Activated naive CD8-positive, alpha-beta T cell (primary cell): ENCODE results near the gene C16orf74.

Experiments used
- H3K27ac Mint-ChIP-seq: one replicate; pipeline ENCODE4 v1.8.0; 2021; ENCODE audit warnings: mixed read lengths
- H3K27me3 Mint-ChIP-seq: one replicate; pipeline ENCODE4 v1.8.0; 2021; ENCODE audit warnings: mixed read lengths
- H3K36me3 Mint-ChIP-seq: one replicate; pipeline ENCODE4 v1.8.0; 2021; ENCODE audit warnings: mixed read lengths
- H3K4me1 Mint-ChIP-seq: one replicate; pipeline ENCODE4 v1.8.0; 2021; ENCODE audit warnings: low read depth, mixed read lengths
- H3K4me3 Mint-ChIP-seq: one replicate; pipeline ENCODE4 v1.8.0; 2021; ENCODE audit warnings: mild to moderate bottlenecking, mixed read lengths
- H3K9me3 Mint-ChIP-seq: one replicate; pipeline ENCODE4 v1.8.0; 2021; ENCODE audit warnings: low read depth, mixed read lengths

The C16orf74 gene

DNA sequence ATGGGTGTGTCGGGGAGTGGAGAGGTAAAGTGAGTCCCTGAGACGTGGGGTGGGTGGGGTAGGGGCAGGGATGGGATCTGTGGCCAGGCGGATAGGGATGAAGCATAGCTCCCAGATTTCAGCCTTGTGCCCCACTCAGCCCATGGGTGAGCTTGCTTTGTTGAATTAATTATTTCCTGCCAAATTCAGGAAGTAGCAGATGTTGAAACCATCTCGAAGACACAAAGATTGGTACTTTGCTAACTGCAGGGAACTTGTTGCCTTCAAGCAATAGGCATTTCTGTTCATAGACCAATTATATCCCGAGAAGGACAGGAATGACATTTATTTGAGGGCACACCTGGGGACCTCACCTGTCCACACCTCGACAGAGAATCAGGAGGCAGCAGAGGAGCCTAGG lies 11.0 kb upstream of the C16orf74 start:
- Mint-ChIP-seq H3K27me3 (peaks cover 5% of the 10 kb centered on the region), H3K27ac (no peak overlapping the region), H3K9me3 (no peaks in the 10 kb centered on the region), H3K4me1 (peaks cover 11% of the 10 kb centered on the region), H3K4me3 (no peak overlapping the region), H3K36me3 (no peaks in the 10 kb centered on the region)

- H3K4me1 Mint-ChIP-seq, result peaks cover 11% of the 10 kb centered on the region
- no peaks in the 10 kb centered on the region for H3K9me3 Mint-ChIP-seq
- no peaks in the 10 kb centered on the region for H3K36me3 Mint-ChIP-seq
- peaks cover 5% of the 10 kb centered on the region for H3K27me3 Mint-ChIP-seq
- no peak overlapping the region for H3K4me3 Mint-ChIP-seq
- no peak overlapping the region for H3K27ac Mint-ChIP-seq
These were observed 8.9 kb upstream of the C16orf74 start for GRCh38 chr16:85759631-85760419.

GRCh38 chr16:85759136-85759535 lies 8.2 kb upstream of the C16orf74 start:
- no peaks in the 10 kb centered on the region for H3K36me3 Mint-ChIP-seq
- no peak overlapping the region for H3K27ac Mint-ChIP-seq
- no peaks in the 10 kb centered on the region for H3K9me3 Mint-ChIP-seq
- peaks cover 11% of the 10 kb centered on the region for H3K4me1 Mint-ChIP-seq
- H3K27me3 Mint-ChIP-seq, result peaks cover 5% of the 10 kb centered on the region
- H3K4me3 Mint-ChIP-seq, result peak overlapping the region; percentile 9

DNA sequence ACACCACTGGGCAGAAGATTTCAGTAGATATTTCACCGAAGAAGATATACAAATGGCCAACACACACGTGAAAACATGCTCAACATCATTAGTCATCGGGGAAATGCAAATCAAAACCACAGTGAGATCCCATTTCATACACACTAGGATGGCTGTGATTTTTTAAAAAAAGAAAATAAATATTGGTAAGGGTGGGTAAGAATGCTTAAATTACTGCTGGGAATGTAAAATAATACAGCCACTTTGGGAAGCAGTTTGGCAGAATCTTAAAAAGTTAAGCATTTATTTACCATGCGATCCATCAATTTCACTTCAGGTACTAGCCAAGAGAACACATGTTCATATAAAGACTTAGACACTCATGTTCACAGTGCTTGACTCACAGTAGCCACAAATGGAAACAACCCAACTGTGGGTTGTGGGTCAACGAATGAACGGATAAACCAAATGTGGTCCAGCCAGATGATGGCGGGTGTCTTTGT lies 6.5 kb upstream of the C16orf74 start:
- Mint-ChIP-seq H3K9me3 (no peaks in the 10 kb centered on the region), H3K36me3 (no peaks in the 10 kb centered on the region), H3K27ac (no peak overlapping the region), H3K4me1 (peaks cover 11% of the 10 kb centered on the region), H3K27me3 (peaks cover 5% of the 10 kb centered on the region), H3K4me3 (no peak overlapping the region)

DNA sequence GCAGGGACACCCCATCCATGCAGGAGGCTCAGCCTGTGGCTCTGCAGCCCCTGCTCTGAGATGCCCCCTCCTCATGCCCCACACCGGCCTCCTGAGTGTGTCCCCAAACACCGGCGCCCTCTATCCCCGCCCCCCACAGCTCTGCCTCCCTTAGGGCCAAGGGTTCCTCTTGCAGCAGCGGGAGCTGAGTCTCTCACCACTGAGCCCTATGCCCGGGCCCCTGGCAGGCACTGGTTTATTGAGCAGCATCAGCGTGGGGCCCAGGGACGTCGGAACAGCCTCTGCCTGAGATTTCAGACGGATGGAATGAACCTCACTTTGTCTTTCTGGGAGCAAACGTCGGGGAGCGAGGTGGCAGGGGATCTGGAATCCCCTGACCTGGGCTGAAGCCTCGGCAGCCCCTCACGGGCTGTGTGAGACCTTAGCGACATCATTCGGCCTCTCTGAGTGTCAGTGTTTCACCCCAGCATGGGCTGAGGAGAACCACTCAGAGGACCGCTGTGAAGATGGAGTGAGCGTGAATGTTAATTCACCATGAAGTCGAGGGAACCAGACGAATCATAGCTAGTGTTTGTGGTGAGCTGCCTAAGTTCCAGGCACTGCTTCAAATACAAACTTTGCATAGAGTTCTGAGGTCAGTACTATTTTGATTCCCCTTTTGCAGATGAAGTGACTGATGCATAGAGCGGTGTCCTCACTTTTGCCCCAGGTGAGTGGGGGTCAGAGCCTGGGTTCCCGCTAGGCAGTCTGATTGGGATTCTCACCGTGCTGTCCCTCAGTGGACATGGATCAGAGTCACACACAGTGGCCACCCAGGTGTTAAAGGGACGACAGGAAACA lies 5.3 kb upstream of the C16orf74 start:
- Mint-ChIP-seq H3K4me1 (peaks cover 13% of the 10 kb centered on the region), H3K36me3 (no peaks in the 10 kb centered on the region), H3K9me3 (no peaks in the 10 kb centered on the region), H3K27me3 (peaks cover 5% of the 10 kb centered on the region), H3K27ac (no peak overlapping the region), H3K4me3 (no peak overlapping the region)

GRCh38 chr16:85754413-85754812 lies 3.5 kb upstream of the C16orf74 start:
- Mint-ChIP-seq H3K27ac (no peak overlapping the region), H3K36me3 (no peaks in the 10 kb centered on the region), H3K27me3 (peaks cover 5% of the 10 kb centered on the region), H3K4me1 (peaks cover 15% of the 10 kb centered on the region), H3K4me3 (no peak overlapping the region), H3K9me3 (no peaks in the 10 kb centered on the region)

DNA sequence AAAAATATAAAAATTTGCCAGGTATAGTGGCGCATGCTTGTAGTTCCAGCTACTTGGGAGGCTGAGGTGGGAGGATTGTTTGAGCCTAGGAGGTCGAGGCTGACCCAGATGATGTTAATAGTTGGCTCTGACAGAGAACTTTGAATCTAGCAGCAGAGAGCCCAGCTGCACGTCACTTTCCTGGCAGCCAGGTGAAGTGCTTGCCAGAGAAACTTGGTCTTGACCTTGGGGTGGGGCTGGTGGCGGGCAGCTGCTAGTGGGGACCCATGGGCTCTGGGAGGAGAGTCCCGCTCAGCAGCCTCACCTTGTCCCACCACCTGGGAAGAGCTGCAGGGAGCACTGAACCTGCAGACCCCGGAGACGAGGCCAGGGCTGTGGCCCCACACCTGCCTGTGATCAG lies 3.1 kb upstream of the C16orf74 start:
- Mint-ChIP-seq H3K9me3 (no peaks in the 10 kb centered on the region), H3K36me3 (no peaks in the 10 kb centered on the region), H3K4me3 (no peak overlapping the region), H3K4me1 (peaks cover 12% of the 10 kb centered on the region), H3K27me3 (peaks cover 2% of the 10 kb centered on the region), H3K27ac (no peak overlapping the region)

DNA sequence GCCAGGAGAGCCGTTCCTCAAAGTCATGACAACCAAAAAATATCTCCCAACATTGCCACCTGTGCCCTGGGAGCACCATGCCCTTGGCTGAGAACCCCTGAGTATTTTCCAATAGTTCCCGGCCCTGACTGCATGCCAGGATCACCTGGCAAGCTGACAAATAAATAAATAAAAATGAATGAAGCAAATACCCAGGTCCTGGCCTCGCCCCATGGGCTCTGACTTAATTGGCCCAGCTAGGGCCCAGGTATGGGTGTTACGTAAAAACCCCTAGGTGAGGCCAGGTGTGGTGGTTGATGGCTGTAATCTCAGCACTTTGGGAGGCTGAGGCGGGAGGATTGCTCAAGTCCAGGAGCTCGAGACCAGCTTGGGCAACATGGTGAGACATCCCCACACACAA lies 2.7 kb upstream of the C16orf74 start:
- no peak overlapping the region for H3K4me3 Mint-ChIP-seq
- H3K36me3 Mint-ChIP-seq, result no peaks in the 10 kb centered on the region
- H3K4me1 Mint-ChIP-seq, result peaks cover 9% of the 10 kb centered on the region
- H3K9me3 Mint-ChIP-seq, result no peaks in the 10 kb centered on the region
- no peaks in the 10 kb centered on the region for H3K27me3 Mint-ChIP-seq
- no peak overlapping the region for H3K27ac Mint-ChIP-seq

GRCh38 chr16:85752511-85753420 lies 1.9 kb upstream of the C16orf74 start:
- Mint-ChIP-seq H3K27ac (no peak overlapping the region), H3K36me3 (no peaks in the 10 kb centered on the region), H3K27me3 (no peaks in the 10 kb centered on the region), H3K4me1 (peaks cover 7% of the 10 kb centered on the region), H3K9me3 (no peaks in the 10 kb centered on the region), H3K4me3 (no peak overlapping the region)

GRCh38 chr16:85751698-85752501 lies 1.0 kb upstream of the C16orf74 start:
- Mint-ChIP-seq H3K4me3 (peak overlapping the region; percentile 70), H3K27ac (no peak overlapping the region), H3K36me3 (no peaks in the 10 kb centered on the region), H3K4me1 (peaks cover 11% of the 10 kb centered on the region), H3K9me3 (no peaks in the 10 kb centered on the region), H3K27me3 (no peaks in the 10 kb centered on the region)

GRCh38 chr16:85750146-85750826 lies 610 bp downstream of the C16orf74 start:
- Mint-ChIP-seq H3K27me3 (no peaks in the 10 kb centered on the region), H3K4me3 (peak overlapping the region; percentile 89), H3K9me3 (no peaks in the 10 kb centered on the region), H3K27ac (no peak overlapping the region), H3K4me1 (peaks cover 12% of the 10 kb centered on the region), H3K36me3 (no peaks in the 10 kb centered on the region)

GRCh38 chr16:85749771-85750145 lies 1.1 kb downstream of the C16orf74 start:
- H3K4me3 Mint-ChIP-seq, result peak overlapping the region; percentile 89
- H3K4me1 Mint-ChIP-seq, result peaks cover 12% of the 10 kb centered on the region
- H3K36me3 Mint-ChIP-seq, result no peaks in the 10 kb centered on the region
- H3K27ac Mint-ChIP-seq, result no peak overlapping the region
- no peaks in the 10 kb centered on the region for H3K27me3 Mint-ChIP-seq
- no peaks in the 10 kb centered on the region for H3K9me3 Mint-ChIP-seq

GRCh38 chr16:85746460-85747215 lies 4.3 kb downstream of the C16orf74 start:
- Mint-ChIP-seq H3K4me1 (peaks cover 12% of the 10 kb centered on the region), H3K27me3 (no peaks in the 10 kb centered on the region), H3K36me3 (no peaks in the 10 kb centered on the region), H3K27ac (no peak overlapping the region), H3K4me3 (no peak overlapping the region), H3K9me3 (no peaks in the 10 kb centered on the region)
